SKM-1 (cell line): Measurements from ENCODE around the gene NHLRC4.

Experiments
- DNase-seq: peaks from one replicate; lab custom pipeline; 2025; ENCODE audit not compliant: unreplicated experiment; lab: John Stamatoyannopoulos, UW

NHLRC4 gene

DNA sequence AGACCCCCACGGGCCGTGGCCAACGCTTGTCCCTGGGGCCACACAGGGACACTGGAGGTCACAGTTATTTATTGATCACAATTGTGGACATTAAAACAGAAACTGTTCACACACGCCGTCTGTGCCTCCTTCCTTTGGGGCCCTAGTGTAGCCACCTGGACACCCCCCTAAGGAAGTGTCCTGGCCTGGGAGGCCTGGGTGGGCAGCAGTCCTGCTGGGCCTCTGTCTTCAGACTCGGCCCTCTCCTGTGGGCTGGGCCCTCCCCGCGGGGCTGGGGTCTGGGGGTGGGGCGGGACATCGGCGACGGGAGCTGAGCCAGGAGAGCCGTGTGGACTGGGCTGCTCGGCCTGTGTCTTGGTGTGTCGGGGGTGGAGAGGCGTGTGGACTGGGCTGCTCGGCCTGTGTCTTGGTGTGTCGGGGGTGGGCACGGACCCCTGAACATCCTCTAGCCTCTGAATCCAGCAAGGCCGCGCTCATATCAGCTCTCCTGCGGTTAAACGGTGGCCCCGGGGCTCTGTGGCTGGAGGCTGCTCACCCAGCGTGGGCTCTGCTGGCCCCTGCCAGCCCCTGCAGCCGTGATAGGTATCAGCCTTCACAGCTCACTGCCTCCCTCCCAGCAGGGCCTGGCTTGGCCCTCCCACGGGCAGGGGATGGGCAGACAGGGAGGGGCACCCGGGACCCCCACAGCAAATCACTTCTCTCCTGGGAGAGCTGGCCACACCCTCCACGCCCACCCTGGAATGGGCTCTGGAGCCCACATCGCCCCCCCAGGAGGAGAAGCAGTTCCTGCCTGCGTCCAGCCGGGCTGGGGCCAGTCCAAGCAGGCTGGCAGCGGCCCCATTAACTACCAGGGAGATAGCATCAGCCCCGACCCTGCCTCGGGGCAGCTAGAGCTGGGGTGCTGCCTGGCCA lies 1.1 kb upstream of the NHLRC4 start:
- DNase-seq: no peak

DNA sequence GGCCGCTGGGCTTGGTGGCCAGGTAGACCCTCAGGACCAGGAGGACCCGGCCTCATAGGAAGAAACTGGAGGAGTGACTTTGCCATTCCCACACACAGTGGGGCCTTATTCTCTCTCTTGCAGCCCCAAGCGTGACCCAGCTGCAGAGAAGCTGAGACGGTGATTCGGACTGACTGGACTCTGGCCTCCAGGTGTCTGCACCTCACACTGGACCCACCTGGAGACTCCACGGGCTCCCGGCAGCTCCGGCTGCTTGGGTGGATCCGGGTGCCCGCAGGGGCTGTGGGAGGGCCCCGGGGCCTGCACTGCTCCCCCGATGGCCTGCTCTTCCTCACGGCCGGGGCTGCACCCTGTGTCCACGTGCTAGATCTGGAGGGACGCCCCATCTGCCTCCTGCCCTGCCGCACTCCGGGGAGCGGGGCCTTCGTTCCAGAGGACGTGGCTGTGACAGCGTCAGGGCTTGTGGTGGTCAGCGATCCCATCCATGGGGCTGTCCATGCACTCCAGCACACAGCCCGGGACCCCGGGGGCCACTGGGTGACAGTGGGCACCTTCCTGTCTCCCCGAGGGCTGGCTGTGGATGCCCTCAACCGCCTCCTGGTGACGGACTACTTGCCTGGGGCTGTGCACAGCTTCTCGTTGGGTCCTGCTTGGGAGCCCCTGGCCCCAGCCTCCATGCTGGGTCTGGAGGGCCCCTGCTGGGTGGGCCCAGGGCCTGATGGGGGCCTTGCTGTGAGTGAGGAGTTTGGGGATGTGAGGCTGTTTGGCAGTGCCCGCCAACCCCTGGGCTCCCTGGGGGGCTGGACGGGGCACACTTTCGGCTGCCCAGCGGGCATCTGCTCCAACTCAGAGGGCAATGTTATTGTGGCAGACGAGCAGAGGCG lies 810 bp downstream of the NHLRC4 start:
- no peak for DNase-seq

DNA sequence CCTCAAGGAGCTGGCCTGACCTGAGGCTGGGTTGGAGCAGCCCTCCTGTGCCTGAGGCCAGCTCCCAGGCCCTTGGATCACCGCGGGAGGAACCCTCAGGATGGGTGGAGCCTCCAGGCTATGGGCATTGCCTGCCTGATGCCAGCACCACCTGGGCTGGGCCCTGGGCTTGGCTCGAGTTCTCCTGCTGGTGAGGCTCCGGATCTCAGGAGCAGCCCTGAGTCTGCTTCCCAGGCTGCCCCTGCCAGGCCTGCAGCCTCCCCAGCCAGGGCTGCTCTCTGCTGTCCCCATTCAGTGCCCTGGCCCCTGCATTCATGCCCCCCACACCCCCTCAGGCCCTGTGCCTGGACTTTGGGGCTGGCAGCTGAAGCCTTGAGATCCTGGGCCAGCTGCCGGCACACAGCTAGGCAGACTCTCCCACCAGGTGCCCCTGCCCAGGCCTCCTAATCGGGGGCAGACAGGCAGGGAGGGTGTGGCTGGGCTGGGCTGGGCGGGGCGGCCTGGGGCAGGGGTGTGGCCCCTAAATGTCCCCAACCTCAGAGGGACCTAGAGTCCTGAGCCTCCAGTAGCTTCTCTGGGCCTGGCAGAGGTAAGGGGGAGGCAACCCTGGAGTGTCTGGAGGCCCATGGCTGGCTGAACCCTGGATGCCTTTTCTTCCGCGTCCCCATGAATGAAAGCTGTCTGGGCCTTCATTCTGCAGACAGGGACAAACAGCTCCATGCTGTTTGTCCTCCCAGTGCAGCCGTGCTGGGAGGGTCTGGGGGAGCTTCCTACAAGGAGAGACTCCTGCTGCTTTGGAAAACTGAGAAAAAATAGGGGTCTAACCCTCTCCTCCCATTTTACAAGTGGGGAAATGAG lies 1.8 kb downstream of the NHLRC4 start:
- DNase-seq: no peak

DNA sequence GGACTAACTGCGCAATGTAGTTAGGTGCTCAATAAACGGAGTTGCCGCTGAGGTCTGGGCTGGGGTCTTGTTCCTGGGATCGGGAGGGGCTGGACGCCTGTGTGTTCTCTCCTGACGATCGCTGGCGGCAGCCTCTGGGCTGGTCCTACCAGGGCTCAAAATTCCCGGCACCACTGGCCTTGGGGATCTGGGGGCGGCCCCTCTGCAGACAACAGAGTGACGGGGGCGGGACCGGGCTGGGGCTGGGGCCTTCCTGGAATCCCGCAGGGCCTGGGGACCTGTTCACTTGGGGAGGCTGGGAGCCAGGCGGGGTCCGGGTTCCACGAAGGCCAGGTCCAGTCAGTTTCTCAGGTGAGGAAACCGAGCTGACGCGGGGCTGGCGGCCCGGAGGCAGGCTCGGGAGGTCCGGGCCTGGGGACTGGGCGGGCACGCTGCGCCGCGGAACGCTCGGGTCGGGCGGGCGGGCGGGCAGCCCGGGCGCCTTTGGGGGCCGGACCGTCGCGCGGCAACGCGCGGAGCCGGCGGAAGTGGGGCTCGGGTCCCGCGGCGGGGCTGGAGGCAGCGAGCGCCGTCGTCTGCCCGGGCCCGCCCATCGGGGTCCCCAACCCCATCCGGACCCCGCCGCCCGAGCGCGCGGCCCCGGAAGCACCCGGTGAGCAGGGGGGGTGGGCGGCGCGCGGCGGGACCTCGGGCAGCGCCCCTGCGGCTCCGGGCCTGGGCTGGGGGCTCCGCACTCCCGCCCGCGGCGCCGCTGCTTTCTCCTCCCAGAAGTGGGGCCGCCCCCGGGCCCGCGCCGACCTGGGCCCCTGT lies 2.8 kb downstream of the NHLRC4 start, which contains the start of gene PIGQ:
Gene PIGQ, plus strand, starts transcription at position 524 of the 810 bp plus-strand sequence. CDS start 4,107 bp downstream, outside the sequence.
- DNase-seq: peak; percentile 13

DNA sequence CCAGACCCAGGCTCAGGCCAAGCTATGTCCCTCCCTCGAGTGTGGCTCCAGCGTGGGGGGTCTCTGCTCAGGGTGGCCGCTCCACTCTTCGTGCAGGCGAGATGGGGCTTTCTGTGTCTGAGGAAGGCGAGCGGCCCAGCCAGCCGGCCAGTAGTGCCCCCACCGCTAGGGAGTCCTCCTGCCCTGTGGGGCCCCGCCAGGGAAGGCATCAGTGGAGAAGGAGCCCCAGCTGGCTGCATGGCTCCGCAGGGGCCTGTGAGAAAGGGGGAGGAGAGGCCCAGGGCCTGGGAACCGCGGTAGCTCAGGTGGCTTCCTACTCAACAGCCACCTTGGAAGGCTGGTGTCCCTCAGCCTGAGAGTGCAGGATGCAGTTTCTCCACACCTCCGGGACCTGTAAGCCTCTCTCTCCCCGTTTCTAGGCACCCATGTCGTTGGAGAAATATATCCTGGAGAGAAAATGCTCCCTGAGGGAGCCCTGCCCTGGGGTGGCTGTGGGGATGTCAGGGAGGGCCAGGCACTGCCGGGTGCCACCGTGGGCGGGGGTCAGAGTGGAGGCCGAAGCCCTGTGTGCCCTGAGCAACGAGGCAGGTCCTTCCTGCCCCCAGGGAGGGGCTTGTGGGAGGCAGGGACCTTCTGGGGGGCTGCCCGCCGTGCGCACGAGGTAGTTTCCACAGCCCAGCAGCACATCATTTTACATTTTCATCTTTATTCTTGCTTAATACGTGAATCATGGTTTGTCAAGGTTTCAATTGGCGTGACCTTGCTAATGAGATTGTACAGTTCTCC lies 6.3 kb downstream of the NHLRC4 start:
- no peak for DNase-seq

DNA sequence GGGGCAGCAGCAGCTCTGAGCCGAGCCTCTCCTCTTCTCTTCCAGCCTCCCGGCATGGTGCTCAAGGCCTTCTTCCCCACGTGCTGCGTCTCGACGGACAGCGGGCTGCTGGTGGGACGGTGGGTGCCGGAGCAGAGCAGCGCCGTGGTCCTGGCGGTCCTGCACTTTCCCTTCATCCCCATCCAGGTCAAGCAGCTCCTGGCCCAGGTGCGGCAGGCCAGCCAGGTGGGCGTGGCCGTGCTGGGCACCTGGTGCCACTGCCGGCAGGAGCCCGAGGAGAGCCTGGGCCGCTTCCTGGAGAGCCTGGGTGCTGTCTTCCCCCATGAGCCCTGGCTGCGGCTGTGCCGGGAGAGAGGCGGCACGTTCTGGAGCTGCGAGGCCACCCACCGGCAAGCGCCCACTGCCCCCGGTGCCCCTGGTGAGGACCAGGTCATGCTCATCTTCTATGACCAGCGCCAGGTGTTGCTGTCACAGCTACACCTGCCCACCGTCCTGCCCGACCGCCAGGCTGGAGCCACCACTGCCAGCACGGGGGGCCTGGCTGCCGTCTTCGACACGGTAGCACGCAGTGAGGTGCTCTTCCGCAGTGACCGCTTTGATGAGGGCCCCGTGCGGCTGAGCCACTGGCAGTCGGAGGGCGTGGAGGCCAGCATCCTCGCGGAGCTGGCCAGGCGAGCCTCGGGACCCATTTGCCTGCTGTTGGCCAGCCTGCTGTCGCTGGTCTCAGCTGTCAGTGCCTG lies 7.4 kb downstream of the NHLRC4 start:
- DNase-seq: no peak

DNA sequence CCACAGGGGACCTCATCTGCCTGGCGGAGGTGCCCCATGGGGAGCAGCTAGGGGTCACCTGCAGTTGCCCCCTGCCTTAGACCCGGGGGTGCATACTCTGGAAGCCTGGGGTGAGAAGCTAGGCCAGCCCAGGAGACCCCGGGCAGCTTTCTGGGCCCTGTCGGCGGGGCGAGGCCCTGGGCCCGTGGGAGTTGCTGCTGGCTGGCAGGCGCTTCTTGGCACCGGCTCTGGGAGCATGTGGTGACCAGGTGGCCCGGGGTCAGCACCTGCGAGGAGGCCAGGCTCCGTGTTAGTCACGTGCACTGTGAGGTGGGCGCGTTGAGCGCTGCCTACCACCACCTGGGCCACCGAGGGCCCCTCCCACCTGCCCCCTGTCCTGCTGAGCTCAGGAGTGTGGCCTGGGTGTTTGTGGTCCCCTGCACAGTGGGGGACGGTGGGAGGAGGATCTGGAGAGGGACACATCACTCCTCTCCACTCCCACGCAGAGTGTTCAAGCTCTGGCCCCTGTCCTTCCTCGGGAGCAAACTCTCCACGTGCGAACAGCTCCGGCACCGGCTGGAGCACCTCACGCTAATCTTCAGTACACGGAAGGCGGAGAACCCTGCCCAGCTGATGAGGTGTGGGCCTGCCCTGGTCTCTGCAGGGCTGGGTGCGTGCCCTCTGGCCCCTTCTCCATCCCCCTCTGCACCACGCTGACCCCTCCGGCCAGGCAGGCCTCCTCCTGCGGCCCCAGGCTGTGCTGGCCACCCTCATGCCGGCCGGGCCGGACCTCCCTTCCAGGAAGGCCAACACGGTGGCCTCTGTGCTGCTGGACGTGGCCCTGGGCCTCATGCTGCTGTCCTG lies 8.8 kb downstream of the NHLRC4 start:
- no peak for DNase-seq

DNA sequence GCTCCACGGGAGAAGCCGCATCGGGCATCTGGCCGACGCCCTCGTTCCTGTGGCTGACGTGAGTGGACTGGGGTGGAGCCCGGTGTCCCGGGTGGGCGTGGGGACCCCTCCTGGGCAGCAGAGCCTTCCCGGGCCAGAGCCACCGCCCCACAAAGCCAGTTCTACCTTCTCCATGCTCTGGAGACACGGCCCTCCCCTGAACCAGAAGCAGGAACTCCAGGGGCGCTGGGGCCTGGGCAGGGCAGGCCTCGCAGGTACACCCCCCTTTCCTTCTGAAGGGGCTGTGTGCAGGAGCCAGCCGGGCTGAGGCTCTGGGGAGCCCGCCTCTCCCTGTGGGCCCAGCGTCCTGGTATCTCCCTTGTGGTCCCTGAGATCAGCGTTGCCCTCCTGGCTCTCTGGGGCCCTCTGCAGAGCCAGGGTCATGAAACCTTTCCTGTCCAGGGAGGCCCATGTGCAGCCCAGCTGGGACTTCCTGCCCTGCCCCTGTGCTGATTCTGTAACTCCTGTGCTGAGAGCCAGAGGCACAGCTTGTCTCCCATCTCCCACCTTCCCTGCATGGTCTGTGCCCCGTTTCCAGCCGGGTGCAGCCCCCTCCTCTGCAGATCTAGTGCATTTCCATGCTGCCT lies 9.5 kb downstream of the NHLRC4 start:
- DNase-seq: no peak

DNA sequence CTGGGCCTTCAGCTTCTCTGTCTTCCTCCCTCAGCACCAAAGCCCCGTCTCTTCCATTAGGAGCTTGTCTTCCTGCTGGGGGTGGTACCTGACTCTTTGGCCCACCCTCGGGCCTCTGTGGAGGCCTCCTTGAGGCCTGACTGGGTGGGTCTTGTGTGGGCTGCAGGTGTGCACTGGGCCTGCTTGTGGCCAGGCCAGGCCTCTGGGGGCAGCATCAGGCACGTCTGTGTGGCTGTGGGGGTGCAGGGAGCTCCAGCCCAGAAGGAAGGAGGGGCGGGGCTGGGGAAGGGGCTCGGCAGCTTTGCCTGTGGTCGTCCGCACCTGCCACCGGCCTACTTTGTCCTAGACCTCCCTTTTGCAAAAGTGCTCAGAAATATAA lies 10.0 kb downstream of the NHLRC4 start:
- no peak for DNase-seq

DNA sequence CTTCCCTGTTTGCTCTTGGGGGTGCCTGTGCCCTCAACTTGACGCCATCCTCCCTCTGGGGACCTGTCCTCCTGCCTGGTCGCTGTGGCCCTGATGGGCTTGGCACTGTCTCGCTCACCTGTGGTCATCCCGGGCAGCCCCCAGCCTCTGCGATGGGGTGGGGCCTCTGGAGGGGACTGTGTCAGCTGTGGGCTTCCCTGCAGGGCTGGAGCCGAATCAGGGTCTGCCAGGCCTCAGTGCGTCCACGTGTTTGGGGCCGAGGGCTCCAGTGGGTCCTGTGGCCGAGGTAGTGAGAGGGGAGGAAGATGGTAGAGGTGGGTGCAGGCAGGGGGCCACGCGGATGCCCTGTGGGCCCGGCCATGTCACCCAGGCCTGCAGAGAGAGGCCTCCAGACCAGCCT lies 11.0 kb downstream of the NHLRC4 start:
- DNase-seq: no peak

DNA sequence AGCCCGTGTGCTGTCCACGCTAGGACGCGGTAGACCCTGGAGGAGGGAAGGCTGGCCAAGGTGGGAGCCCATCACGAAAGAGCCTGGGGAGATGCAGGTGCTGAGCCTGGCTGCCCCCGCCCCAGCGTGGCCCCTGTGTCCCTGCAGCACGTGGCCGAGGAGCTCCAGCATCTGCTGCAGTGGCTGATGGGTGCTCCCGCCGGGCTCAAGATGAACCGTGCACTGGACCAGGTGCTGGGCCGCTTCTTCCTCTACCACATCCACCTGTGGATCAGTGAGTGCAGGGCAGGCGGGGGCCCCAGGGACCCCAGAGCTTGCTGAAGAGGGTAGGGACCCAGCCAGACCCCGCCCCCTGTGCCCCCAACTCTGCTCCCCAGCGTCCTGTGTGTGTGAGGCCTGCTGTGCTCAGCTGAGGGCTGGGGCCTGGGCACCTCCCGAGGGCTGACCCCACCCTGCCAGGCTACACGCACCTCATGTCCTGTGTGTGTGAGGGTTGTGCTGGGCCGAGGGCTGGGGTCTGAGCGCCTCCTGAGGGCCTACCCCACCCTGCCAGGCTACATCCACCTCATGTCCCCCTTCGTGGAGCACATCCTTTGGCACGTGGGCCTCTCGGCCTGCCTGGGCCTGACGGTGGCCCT lies 11.5 kb downstream of the NHLRC4 start:
- no peak for DNase-seq

DNA sequence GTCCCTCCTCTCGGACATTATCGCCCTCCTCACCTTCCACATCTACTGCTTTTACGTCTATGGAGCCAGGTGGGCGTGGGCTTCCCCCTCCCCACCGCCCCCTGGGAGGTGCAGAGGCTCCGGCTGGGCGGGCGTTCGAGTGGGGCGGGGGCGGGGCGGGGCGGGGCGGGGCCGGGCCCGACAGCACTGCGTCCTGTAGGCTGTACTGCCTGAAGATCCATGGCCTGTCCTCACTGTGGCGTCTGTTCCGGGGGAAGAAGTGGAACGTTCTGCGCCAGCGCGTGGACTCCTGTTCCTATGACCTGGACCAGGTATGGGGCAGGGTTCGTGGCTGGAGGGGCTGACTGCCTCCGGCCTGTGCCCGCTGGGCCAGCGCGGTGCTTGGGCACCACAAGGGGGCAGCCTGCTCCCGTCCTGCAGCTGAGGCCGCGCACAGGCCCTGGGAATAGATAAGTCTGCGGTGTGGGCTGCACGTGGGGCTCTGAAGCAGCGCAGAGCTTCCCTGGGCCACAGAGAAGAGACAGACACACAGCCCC lies 12.1 kb downstream of the NHLRC4 start:
- DNase-seq: no peak

DNA sequence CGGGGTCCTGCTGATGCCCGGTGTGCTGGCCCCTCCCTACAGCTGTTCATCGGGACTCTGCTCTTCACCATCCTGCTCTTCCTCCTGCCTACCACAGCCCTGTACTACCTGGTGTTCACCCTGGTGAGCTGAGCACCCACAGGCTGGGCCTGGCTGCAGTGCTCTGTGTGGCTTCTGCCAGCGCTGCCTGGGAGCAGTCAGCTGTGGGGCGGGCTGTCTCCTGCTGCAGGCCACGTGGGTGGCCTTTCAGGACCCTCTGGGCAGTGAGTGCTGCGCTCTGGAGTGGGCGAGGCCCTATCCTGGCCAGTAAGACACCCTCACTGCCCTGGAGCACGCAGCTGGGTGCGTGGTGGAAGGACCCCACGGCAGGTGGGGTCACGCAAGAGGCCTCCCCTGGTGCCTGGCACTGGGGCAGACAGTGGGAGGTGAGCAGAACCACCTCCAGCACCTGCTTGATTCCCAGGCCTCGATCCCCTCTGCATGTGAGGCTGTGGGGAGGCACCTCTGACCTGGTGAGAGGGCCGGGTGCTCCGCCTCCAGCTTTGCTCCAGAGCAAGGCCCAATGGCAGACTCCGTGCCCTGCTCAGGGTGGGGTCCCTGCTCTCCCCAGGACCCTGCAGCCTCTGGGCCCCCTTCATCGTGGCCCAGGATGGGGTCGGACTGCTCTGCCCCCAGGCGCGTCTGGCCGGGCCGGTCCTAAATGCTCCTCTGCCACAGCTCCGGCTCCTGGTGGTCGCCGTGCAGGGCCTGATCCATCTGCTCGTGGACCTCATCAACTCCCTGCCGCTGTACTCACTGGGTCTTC lies 13.5 kb downstream of the NHLRC4 start:
- no peak for DNase-seq

DNA sequence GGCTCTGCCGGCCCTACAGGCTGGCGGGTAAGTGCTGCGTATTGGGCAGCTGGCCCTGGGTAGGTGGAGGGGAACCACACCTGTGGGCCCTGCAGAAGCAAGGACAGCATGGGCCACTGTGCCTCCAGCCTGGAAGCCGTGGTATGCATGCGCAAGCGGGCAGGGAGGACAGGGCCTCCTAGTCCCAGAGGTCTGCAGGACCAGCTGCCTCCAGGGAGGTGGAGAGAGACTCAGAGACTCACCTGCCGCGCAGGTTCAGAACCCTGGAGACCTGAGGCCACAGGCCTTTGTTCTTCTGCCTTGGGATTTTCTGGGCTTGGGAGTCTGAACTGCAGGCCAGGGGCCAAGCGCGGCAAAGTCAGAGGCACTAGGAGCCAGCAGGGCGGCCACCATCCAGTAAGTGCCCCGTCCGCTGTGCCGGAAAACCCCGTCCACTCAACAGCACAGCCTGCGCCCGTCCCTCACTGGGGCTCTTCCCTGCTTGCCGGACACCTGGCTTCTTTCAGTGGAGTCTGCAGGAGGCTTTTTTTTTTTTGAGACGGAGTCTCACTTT lies 14.2 kb downstream of the NHLRC4 start:
- no peak for DNase-seq

DNA sequence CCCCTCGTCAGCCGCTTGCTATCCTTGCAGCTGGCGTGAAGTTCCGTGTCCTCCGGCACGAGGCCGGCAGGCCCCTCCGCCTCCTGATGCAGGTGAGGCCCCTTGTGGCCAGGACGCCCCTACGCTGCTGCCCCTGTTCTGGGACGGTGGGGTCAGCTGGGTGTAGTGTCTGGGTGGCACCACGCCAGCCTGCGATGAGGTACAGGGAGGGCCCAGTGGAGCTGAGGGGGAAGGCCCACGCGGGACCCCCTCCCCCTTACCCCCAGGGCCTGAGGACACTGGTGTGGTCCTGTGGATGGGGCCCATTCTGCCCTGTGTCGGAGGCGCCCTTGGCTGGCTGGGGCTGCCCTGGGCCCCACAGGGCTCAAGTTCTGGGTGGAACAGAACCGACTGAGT lies 15.4 kb downstream of the NHLRC4 start:
- no peak for DNase-seq
